ENCODE data around the gene TGFB2. TPM values are rescaled to one million over a fixed set of nuclear protein-coding genes. Genes with fewer than 3 reads are reported as not detected.

The TGFB2 gene
- total RNA-seq, 1 donor, result 36.3 TPM

DNA sequence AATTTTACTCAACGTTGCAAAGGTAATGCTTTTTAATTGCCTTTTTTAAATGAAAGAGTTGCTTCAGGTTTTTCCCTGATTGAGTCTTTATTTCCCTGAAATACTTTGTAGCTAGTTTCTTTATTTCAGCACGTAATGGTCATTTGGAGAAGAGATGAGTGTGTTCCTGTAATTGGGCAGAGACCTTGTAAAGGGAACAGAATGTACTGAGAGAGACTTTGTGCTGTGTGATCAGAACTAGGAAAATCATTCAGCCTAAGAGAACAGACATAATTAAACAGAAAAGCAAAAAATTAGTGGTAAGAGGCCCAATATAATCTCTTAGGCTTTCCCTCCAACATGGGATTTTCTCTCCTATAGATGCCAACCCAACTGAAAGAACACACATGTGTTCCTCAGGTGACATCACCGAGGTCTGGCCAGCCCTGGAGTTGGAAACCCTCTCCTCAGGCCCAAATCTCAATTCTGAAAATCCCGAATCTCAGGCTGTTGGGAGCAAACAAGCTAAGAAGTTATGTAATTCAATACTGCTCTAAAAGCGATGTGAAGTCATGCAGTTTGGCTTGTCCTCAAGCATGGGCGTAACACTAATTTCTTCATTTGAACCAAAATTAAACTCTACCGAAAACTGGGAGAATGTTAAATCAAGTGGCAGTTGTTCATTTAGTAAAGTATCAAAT lies 102.0 kb downstream of the TGFB2 start:
- TF ChIP-seq, protein P1, sequence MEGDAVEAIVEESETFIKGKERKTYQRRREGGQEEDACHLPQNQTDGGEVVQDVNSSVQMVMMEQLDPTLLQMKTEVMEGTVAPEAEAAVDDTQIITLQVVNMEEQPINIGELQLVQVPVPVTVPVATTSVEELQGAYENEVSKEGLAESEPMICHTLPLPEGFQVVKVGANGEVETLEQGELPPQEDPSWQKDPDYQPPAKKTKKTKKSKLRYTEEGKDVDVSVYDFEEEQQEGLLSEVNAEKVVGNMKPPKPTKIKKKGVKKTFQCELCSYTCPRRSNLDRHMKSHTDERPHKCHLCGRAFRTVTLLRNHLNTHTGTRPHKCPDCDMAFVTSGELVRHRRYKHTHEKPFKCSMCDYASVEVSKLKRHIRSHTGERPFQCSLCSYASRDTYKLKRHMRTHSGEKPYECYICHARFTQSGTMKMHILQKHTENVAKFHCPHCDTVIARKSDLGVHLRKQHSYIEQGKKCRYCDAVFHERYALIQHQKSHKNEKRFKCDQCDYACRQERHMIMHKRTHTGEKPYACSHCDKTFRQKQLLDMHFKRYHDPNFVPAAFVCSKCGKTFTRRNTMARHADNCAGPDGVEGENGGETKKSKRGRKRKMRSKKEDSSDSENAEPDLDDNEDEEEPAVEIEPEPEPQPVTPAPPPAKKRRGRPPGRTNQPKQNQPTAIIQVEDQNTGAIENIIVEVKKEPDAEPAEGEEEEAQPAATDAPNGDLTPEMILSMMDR (IDR thresholded peaks at IDR 0.05; ENCODE audit: insufficient read depth, low read depth, low read length), result no peak
- no peak for DNase-seq (ENCODE audit: low read depth)
- no peak overlapping the region for H3K4me3 ChIP-seq (ENCODE audit: low read depth, low read length)

DNA sequence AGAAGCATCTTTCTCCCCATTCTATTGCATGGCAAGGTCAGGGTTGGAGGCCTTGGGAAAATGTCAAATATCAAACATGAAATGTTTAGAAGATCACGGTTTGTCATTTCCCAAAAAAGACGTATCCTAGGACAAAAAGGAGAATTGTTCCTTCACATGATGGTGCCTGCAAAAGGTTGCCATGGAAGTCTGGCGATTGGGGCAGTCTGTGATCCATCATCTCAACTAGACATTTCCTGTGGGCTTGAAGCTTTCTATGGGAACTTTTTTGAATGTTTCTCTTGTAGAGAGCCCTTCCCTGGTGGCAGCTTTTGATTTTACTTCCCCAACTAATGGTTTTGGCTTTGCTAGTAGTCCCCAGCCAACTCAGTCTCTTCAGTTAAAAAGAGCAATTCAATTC lies 106.3 kb downstream of the TGFB2 start:
- TF ChIP-seq, protein P1 (IDR thresholded peaks at IDR 0.05; ENCODE audit: insufficient read depth, low read depth, low read length), result no peak
- H3K4me3 ChIP-seq (ENCODE audit: low read depth, low read length), result no peak overlapping the region
- DNase-seq (ENCODE audit: low read depth), result no peak

DNA sequence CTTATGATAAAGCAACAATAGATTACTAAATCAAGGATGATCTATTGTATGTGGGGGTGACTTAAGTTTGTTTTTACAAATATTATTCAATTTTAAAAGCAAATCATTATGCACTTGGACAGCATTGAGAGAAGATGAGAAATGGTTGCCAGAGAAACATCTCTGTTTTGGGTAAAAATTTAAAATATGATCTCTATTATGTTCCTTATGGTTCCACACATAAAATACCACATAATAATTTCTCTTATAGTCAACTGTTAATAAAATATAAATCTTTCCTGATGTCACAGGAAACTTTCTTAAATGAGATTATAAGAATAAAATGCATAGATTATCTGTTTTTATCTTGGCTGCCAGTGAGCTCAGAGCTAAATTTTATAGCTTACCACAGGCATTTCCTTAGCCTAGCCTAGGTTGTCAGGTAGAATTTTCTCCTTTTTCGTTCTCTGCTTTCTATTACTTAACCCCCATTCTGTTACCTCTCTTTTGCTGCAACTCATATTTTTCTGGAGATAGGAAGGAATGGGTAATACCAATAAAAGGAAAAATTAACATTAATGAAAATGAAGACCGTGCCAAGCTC lies 109.7 kb downstream of the TGFB2 start:
- peak; percentile 27 for DNase-seq (ENCODE audit: low read depth)
- H3K4me3 ChIP-seq (ENCODE audit: low read depth, low read length), result no peak overlapping the region
- TF ChIP-seq, protein P1 (IDR thresholded peaks at IDR 0.05; ENCODE audit: insufficient read depth, low read depth, low read length), result no peak

DNA sequence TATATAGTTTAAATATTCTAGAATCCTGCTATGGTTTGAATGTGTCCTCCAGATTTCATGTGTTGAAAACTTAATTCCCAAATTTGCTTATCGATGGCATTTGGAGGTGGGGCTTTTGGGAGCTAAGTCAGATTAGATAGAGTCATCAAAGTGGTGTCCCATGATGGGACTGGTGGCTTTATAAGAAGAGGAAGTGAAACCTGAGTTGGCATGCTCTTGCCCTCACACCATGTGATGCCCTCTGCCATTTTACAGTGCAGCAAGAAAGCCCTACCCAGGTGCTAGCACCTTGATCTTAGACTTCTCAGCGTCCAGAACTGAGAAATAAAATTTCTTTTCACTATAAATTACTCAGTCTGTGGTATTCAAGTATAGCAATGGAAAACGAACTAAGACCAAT lies 111.3 kb downstream of the TGFB2 start:
- H3K4me3 ChIP-seq (ENCODE audit: low read depth, low read length), result no peak overlapping the region
- DNase-seq (ENCODE audit: low read depth), result no peak
- TF ChIP-seq, protein P1 (IDR thresholded peaks at IDR 0.05; ENCODE audit: insufficient read depth, low read depth, low read length), result no peak

DNA sequence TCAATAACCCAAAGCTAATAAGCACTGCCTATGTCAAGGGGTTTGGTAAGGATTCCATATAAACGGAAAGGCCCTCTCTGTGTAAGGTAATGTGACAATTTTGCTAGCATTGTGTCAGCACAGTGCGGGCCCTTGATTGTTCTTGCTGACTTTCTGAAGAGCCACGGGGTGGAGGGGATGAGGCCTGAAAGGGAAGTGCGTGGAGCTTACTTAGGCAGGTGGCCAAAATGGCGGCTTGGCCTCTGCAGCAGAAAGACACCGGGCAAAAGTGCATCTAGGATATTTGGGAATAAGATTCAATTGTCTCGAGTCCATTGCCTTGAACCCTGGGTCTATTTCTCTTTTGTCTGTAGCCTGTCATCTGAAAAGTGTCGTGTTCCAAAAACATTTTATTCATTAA lies 114.3 kb downstream of the TGFB2 start:
- TF ChIP-seq, protein P1 (IDR thresholded peaks at IDR 0.05; ENCODE audit: insufficient read depth, low read depth, low read length), result no peak
- DNase-seq (ENCODE audit: low read depth), result no peak
- no peak overlapping the region for H3K4me3 ChIP-seq (ENCODE audit: low read depth, low read length)

DNA sequence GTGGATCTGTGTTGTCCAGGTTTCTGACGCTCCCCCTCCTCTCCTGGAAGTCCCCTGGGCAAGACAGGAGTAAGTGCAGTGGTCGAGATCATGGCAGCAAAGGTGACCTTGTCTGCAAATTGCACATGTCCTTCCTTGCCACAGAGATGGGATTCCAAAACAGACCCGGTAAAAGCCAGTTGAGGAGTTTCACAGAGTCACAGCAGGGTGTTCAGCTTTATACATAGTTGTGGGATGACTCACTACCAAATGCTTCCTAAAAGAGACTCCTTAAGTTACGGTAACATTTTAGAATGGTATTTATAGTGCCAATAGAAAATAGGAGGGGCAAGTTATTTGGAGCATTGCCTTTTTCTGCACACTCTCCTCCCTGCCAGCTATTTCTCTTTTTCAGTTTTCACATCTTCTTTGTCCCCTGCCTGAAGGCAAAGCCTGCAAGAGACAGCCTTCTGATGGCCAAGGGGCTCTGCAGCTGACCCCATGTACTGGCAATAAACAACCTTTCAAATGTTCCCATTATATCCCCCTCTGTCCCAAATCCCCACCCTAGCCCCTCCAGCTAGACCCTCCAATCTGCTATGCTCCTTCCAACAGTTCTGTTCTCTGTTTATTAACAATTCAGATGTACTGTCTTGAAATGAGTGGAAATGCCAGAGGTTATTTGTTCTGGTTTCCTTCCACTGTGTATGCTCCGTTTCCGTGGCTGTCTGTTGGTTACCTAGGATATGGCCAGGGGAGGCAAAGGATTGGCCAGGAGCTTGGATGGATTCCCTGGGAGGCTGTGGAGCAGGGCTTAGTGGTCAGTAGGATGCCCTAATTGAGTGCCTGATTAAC lies 115.0 kb downstream of the TGFB2 start:
- H3K4me3 ChIP-seq (ENCODE audit: low read depth, low read length), result no peak overlapping the region
- DNase-seq (ENCODE audit: low read depth), result peak; percentile 79
- TF ChIP-seq, protein P1 (IDR thresholded peaks at IDR 0.05; ENCODE audit: insufficient read depth, low read depth, low read length), result no peak

All from fibroblast of villous mesenchyme (primary cell).